ENCODE results near the gene CD247. TPM values are rescaled to one million over a fixed set of nuclear protein-coding genes. Genes with fewer than 3 reads are reported as not detected.
A peak's percentile ranks its signal among the peaks of the same experiment; 100 is the strongest.
"Not testable (repeated sequence)": the region's sequence is repeated elsewhere in the genome, so short reads cannot be mapped to it uniquely, and the experiment has no call there.

Gene CD247
- total RNA-seq = not detected in 2 replicates

DNA sequence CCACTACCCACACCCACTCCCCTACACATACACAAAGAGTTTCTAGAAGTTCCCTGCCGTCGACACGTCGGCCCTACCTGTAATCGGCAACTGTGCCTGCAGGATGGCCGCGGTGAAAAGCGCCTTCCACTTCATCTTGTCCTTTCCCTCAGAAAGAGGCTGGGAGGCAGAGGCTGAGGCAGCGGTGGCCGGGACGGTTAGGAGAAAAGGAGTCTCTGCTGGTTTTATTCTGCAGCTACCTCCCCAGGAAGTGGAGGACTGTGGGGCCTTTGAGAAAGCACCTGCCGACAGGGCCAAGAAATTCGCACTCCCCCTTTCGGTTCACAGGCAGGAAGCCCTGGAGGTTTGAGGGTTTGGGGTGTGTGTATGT, at the start of gene CD247:
Gene CD247 (minus strand): TSS at position 199 of the 370 bp plus-strand sequence. CDS start 64 bp downstream, at position 135.
- DNase-seq (ENCODE audit: low read depth in 2 of 2) = no peak

DNA sequence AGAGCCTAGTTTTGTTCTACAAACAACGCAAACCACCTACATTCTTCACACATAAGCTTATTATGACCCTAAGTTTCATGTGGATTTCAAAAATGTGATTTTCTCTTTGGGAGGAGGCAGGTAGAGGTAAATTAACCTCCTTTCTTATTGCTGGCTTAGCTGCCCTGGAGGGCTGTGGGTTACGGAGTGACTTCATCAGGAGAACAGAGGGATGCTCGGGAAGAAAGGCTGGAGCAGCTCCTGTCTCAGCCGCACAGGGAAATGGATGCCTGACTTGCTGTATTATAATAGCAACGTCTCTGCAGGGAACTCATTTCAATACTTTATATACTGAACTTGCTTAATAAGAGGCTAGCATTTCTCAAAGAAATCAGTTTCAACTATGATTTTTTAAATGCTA, 49.3 kb upstream of the CD247 start:
- DNase-seq (ENCODE audit: low read depth in 2 of 2) = no peak

GRCh38 chr1:167566766-167567165, 48.4 kb upstream of the CD247 start:
- DNase-seq (ENCODE audit: low read depth in 2 of 2) = no peak

DNA sequence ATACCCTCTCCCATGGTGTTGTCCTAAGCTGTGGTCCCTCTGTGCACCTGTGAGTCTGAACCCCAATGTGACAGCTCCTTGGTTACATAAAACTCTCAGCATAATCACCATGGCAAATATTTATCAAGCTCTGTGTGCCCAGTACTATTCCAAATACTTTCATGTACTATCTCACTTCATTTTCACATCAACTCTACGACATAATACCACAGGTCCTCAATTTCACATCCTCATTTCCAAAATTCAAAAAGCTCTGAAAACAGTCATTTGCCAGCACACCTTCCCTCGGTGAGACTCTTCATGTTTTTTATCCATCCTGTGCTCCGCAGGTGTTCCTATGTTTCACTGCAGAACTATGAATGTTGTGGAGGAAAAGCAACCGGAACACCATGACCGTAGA, 47.6 kb upstream of the CD247 start:
- DNase-seq (ENCODE audit: low read depth in 2 of 2) = no peak

DNA sequence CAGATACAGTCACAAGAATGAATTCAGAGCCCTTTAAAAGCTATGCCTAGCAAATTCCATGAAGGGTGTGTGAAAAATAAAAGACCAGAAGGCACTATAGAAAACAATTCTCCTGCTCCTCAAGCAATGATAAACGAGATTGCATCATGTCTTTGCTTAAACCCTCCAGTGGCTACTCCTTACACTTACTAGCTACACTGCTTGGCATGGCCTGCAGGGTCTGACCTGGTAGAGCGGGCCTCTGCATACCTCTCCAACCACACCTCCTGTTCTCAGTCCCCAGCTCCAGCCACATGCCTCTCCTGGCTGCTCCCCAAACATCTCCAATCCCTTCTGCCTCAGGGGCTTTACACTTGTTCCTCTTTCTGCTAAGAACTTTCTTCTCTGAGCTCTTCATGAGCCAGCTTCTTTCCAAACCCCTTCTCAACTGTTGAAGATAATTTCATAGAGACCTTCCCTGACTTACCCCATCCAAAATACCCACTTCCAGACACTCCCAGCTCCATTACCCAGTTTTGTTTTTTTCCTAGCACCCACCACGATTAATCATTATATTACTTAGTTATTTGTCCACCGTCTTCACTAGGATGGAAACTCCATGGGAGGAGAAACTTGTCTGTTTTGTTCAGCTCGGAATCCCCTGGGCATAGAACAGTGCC, 46.4 kb upstream of the CD247 start:
- no peak for DNase-seq (ENCODE audit: low read depth in 2 of 2)

- no peak for DNase-seq (ENCODE audit: low read depth in 2 of 2)
These were observed 45.4 kb upstream of the CD247 start for GRCh38 chr1:167563579-167564246.

GRCh38 chr1:167562702-167563101, 44.4 kb upstream of the CD247 start:
- no peak for DNase-seq (ENCODE audit: low read depth in 2 of 2)

- DNase-seq (ENCODE audit: low read depth in 2 of 2) = no peak
These were observed 43.4 kb upstream of the CD247 start for GRCh38 chr1:167561753-167562152.

DNA sequence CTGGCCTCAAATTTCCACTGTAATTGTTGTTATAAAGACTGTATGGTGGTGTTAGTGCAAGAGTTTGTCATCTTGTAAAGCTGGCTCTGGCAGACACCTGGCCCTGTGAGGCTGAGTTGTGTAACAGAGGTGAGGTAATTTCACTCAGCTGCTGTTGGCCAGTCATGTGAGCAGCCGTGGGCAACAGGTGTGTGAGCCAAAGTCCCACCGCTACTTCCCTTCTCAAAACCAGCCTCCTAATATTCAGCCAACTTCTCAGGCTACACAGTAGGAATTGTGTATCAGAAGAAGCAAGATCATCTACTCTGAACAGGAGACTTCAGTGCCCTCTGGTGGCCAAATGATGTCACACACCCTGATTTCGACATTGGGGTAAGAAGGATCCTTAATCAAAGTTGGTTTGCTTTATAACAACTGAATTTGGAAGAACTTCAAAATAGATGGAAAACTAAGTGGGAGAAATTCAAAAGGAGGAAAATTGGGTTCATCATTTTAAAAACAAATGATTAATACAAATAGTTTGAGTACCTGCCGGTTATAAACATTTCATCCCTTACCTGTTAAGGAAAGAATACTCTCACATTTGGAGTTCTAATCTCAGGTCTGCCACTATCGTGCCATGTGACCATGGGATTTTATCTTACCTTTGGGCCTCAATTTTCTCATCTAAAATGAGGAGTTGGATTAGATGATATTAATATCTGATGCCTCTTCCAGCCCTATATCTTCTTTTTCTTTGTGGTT, 37.8 kb upstream of the CD247 start:
- DNase-seq (ENCODE audit: low read depth in 2 of 2) = peak; percentile 72 to 77

- DNase-seq (ENCODE audit: low read depth in 2 of 2) = not testable (repeated sequence)
These were observed 36.7 kb upstream of the CD247 start for GRCh38 chr1:167555072-167555471.

- DNase-seq (ENCODE audit: low read depth in 2 of 2) = no peak
These were observed 35.9 kb upstream of the CD247 start for GRCh38 chr1:167554028-167554779.

DNA sequence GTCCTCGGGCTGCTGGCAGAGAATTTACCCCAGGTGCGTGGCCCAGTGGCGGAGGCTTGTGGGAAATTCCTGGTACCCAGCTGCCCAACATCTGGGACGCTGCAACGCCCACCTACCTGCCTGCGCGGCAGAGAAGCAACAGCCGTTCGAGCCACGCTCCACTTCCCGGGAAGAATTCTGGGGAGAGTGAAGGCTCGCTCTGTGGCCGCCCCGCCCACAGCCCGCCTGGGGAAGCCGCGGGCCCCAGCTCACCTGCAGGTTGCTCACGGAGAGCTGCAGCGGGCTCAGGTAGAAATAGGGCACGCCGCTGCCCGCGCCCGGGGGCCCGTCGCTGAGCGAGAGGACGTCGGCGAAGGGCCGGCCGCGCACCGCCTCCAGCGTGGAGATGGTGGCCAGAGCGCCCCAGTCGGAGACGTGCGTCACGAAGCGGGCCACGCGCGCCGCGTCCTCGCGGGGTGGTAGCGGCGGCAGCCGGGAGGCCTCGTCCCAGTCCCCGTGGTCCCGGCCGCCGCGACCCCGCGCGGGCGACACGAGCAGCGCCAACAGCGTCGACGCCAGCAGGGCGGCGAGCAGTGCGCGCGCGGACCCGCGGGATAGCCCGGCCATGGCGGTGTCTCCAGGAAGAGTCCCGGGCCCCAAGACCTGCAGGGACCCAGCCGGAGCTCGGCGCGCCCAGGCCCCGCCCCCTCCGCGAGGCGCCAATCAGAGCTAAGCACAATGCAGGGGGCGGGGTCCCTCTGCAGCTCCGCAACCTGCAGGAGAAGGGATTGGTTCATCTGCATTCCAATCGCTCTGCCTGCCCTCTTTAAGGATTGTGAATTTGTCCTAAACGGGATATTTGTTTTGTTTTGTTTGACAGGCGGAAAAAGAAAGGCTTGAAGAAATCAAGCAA, 35.1 kb upstream of the CD247 start, which contains the start of gene CREG1:
Gene CREG1 (minus strand): TSS at position 627 of the 892 bp plus-strand sequence.
- DNase-seq (ENCODE audit: low read depth in 2 of 2) = peak; percentile 88 to 91

DNA sequence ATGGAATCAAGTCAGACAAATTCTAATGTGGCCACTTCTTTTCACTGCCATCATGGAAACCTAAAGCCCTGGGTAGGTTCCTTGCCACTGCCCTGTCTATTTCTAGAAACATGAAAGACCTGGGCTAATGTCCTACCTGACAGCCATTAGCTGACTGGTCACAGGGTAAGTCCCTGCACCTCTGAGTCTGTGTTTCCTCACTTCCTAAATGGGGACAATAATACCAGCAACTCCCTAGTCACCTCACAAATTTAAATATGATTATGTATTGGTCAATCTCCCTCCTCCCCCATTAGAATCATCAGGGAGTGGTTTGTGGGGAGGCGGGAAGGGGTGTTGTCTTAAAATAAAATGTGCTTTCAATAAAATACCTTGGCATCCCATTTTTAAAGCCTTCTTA, 33.0 kb upstream of the CD247 start:
- no peak for DNase-seq (ENCODE audit: low read depth in 2 of 2)

DNA sequence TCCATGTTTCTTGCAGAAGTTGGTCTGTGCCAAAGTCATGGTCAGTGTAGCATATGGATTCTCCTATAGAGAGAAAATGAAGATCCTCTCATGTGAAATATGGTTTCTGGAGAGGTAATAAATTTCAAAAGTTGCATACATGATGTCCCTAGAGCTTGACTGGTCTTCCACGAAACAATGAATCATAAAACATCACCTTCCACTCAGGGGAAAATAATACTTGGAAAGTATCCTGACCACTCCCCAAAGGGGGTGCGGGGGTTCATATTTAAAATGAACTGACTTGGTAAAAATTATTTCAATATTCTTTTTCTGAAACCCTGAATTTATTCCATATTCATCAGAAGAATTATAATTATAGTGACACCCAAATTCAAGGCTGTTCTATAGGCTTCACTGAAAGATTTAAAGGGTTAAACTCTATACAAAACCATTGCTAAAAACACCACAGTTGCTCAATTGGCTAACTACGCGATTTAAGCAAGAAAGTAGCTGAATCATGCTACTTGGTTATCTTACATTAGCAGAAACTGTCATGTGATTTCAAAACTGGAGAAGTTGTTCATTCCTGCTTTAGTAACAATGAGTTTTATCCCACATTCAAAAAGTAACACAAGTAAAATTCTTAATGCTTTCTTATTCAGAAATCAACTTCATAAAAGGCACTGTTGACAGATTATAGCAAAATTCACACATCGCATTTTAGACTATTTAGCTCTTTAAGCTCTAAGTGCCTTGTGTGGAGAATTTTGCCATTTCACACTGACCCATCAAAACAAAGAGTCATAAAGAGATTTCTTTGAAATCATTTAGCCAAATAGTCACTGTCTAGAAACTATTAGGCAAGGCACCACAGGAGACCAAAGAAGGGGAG, 30.0 kb upstream of the CD247 start:
- DNase-seq (ENCODE audit: low read depth in 2 of 2) = no peak

- DNase-seq (ENCODE audit: low read depth in 2 of 2) = no peak
These were observed 28.6 kb upstream of the CD247 start for GRCh38 chr1:167546935-167547334.

GRCh38 chr1:167545349-167545748, 27.0 kb upstream of the CD247 start:
- no peak for DNase-seq (ENCODE audit: low read depth in 2 of 2)

DNA sequence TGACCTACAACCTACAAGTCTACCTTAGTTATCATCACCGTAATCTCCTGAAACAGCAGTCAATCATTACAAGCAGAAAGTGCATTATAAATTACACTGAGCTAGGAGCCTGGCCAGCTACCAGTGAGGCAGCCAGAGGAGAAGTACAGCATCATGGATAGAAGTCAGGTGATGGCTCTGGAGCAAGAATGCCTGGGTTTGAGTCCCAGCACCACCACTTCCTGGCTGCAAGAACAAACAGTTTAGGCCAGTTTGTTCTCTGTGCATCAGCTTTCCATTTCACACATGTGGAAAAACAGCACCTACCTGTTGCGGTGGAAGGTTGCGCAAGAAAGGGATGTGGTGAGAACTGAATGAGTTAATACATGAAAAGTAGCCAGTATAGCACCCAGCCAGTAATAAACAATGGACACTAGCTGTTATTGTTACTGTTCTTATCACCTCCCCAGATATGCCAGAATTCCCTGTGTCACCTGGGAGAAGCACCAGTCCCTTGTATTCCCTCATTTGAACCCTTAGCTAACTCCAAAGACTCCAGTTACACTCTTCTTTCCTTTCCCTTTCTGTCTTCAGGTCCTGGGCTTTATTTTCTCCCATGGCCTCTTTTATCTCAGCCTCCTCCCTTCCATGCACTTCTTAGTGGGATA, 26.2 kb upstream of the CD247 start:
- no peak for DNase-seq (ENCODE audit: low read depth in 2 of 2)

- no peak for DNase-seq (ENCODE audit: low read depth in 2 of 2)
These were observed 25.1 kb upstream of the CD247 start for GRCh38 chr1:167543199-167543990.
